ENCODE data around the gene PNPLA7.
"Not testable (repeated sequence)": the region's sequence is repeated elsewhere in the genome, so short reads cannot be mapped to it uniquely, and the experiment has no call there.

Gene PNPLA7

DNA sequence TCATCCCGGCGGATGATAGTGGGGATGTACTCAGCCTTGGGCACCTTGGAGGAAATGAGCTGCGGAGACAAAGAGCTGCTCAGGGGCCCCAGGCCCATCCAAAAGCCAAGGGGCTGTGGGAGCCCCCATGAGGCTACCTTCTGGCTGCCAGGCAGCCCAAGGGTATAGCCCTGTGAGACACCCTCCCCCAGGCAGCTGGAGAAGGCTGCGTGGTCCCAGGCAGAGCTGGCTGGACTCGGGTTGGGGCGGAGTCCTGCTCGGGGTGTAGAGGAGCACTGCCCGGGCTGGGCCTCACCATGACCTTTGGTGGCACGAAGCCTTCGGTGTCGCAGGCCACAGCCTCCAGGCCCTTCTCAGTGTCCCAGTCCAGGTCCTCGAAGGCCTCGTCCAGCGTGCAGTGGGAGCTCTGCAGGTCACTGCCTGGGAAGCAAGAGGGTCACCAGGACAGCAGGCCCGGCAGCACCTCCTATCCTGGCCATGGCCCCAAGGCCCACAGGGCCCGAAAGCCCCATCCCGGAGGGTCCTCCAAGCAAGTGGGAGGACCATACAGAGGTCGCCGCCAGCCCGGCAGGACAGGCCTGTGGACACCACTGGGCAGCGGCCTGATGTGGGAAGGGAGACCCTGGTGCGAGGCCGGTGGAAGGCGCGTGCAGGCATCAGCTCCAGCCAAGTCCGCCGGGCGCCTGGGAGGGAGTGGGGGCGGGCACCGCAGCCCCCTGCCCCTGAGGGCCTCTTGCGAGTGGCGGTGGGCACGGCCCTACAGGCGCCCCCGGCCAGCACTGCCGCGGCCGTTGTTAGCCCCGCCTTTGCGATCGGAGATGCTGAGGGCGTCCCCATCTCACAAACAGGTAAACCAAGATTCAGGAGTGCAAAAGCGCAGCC is 97.2 kb downstream of the PNPLA7 start:
- H3K79me2 ChIP-seq: no peaks in the 10 kb centered on the region
- no peak overlapping the region for H3K4me3 ChIP-seq (ENCODE audit: low read depth, low read length)
- H2AFZ ChIP-seq: no peak overlapping the region
- no peak overlapping the region for H3K27ac ChIP-seq
- H3K27me3 ChIP-seq (ENCODE audit: control insufficient read depth, insufficient read depth, low read length): no peaks in the 10 kb centered on the region
- TF ChIP-seq, protein P1, sequence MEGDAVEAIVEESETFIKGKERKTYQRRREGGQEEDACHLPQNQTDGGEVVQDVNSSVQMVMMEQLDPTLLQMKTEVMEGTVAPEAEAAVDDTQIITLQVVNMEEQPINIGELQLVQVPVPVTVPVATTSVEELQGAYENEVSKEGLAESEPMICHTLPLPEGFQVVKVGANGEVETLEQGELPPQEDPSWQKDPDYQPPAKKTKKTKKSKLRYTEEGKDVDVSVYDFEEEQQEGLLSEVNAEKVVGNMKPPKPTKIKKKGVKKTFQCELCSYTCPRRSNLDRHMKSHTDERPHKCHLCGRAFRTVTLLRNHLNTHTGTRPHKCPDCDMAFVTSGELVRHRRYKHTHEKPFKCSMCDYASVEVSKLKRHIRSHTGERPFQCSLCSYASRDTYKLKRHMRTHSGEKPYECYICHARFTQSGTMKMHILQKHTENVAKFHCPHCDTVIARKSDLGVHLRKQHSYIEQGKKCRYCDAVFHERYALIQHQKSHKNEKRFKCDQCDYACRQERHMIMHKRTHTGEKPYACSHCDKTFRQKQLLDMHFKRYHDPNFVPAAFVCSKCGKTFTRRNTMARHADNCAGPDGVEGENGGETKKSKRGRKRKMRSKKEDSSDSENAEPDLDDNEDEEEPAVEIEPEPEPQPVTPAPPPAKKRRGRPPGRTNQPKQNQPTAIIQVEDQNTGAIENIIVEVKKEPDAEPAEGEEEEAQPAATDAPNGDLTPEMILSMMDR (IDR thresholded peaks at IDR 0.05): no peak
- no peak overlapping the region for H3K4me2 ChIP-seq (ENCODE audit: low read length)
- no peak overlapping the region for H3K9ac ChIP-seq
- H3K4me1 ChIP-seq: no peaks in the 10 kb centered on the region
- H3K9me3 ChIP-seq (ENCODE audit: control insufficient read depth, low read length): no peaks in the 10 kb centered on the region
- no peaks in the 10 kb centered on the region for H3K36me3 ChIP-seq (ENCODE audit: control insufficient read depth, insufficient read depth, low read length)

DNA sequence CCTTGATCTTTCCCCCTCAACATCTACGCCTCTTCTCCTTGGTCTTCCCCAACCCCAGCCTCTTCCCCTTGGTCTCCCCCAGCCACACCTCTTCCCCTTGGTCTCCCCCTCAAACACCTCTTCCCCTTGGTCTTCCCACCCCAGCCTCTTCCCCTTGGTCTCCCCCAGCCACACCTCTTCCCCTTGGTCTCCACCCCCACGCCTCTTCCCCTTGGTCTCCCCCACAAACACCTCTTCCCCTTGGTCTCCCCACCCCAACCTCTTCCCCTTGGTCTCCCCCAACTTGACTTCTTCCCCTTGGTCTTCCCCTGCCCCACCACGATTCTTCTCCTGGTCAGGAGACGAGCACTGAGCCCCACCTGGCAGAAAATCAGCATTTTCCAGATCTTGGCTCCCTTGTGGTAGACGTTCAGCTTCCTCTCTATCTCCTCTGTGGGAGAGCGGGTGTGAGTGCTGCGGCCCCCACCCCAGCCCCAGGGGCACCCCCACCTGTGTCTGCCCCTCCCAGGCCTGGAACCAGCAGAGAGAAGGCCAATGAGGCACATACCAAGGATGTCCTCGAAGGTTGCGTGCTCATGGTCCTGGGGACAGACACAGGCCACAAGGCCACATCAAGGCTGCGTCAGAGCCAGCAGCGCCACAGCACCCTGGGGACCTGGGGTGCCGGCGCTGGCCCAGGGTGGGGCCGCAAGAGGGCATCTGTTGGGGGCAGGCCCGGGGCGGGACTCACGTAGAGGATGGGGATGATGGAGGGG is 98.0 kb downstream of the PNPLA7 start:
- no peaks in the 10 kb centered on the region for H3K36me3 ChIP-seq (ENCODE audit: control insufficient read depth, insufficient read depth, low read length)
- H3K27ac ChIP-seq: no peak overlapping the region
- no peaks in the 10 kb centered on the region for H3K9me3 ChIP-seq (ENCODE audit: control insufficient read depth, low read length)
- no peaks in the 10 kb centered on the region for H3K4me1 ChIP-seq
- H3K4me2 ChIP-seq (ENCODE audit: low read length): no peak overlapping the region
- TF ChIP-seq, protein P1 (IDR thresholded peaks at IDR 0.05): no peak
- H3K27me3 ChIP-seq (ENCODE audit: control insufficient read depth, insufficient read depth, low read length): no peaks in the 10 kb centered on the region
- H3K9ac ChIP-seq: no peak overlapping the region
- no peaks in the 10 kb centered on the region for H3K79me2 ChIP-seq
- no peak overlapping the region for H3K4me3 ChIP-seq (ENCODE audit: low read depth, low read length)
- no peak overlapping the region for H2AFZ ChIP-seq

DNA sequence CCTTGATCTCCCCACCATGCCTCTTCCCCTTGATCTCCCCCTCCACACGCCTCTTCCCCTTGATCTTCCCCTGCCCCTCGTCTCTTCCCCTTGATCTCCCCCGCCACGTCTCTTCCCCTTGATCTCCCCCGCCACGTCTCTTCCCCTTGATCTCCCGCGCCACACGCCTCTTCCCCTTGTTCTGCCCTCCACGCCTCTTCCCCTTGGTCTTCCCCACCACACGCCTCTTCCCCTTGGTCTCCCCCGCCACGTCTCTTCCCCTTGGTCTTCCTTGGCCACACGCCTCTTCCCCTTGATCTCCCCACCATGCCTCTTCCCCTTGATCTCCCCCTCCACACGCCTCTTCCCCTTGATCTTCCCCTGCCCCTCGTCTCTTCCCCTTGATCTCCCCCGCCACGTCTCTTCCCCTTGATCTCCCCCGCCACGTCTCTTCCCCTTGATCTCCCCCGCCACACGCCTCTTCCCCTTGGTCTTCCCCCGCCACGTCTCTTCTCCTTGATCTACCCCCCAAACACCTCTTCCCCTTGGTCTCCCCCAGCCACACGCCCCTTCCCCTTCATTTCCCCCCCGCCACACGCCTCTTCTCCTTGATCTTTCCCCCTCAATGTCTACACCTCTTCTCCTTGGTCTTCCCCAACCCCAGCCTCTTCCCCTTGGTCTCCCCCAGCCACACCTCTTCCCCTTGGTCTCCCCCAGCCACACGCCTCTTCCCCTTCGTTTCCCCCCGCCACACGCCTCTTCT is 98.8 kb downstream of the PNPLA7 start:
- H3K4me1 ChIP-seq; H3K27ac ChIP-seq; H3K79me2 ChIP-seq; H3K9me3 ChIP-seq (ENCODE audit: control insufficient read depth, low read length); H3K36me3 ChIP-seq (ENCODE audit: control insufficient read depth, insufficient read depth, low read length); H2AFZ ChIP-seq; H3K27me3 ChIP-seq (ENCODE audit: control insufficient read depth, insufficient read depth, low read length); H3K4me2 ChIP-seq (ENCODE audit: low read length); H3K9ac ChIP-seq; H3K4me3 ChIP-seq (ENCODE audit: low read depth, low read length): not testable (repeated sequence)

DNA sequence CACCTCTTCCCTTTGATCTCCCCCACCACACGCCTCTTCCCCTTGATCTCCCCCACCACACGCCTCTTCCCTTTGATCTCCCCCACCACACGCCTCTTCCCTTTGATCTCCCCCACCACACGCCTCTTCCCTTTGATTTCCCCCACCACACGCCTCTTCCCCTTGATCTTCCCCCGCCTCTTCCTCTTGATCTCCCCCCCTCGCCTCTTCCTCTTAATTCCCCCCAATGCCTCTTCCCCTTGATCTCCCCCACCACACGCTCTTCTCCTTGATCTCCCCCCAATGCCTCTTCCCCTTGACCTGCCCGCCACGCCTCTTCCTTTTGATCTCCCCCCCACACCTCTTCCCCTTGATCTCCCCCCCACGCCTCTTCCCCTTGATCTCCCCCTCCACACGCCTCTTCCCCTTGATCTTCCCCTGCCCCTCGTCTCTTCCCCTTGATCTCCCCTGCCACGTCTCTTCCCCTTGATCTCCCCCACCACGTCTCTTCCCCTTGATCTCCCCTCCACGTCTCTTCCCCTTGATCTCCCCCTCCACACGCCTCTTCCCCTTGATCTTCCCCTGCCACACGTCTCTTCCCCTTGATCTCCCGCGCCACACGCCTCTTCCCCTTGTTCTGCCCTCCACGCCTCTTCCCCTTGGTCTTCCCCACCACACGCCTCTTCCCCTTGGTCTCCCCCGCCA is 99.5 kb downstream of the PNPLA7 start:
- not testable (repeated sequence) for H3K4me1 ChIP-seq; H3K9ac ChIP-seq; H3K36me3 ChIP-seq (ENCODE audit: control insufficient read depth, insufficient read depth, low read length); H3K4me2 ChIP-seq (ENCODE audit: low read length); H3K9me3 ChIP-seq (ENCODE audit: control insufficient read depth, low read length); H3K27me3 ChIP-seq (ENCODE audit: control insufficient read depth, insufficient read depth, low read length); H3K79me2 ChIP-seq; H3K4me3 ChIP-seq (ENCODE audit: low read depth, low read length); H3K27ac ChIP-seq; H2AFZ ChIP-seq

DNA sequence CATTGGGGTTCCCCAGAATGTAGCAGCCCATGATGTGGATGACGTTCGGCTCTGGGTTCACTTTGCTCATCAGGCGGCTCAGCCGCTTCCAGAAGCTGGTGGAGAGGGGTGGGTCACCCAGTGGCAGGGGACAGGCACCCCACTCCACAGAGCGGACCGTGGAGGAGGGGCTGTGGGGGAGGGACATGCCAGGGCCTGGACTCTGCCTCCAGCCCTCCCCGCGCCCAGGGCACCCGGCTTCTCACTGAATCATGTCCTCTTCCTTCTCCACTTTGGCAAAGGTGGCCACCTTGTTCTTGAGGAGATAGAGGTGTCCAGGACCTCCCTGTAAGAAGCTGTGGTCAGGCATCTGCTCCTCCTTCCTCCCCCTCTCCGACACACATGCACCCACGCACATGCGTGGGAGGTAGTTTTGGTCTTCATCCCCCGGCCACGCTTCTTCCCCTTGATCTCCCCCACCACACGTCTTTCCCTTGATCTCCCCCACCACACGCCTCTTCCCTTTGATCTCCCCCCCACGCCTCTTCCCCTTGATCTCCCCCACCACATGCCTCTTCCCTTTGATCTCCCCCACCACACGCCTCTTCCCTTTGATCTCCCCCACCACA is 100.2 kb downstream of the PNPLA7 start:
- TF ChIP-seq, protein P1 (IDR thresholded peaks at IDR 0.05): no peak
- Histone ChIP-seq H3K4me1 (no peaks in the 10 kb centered on the region), H3K27ac (no peak overlapping the region)

More for the DNA sequence above, 100.2 kb downstream of the PNPLA7 start:
- H3K4me2 ChIP-seq (ENCODE audit: low read length): no peak overlapping the region
- no peak overlapping the region for H3K4me3 ChIP-seq (ENCODE audit: low read depth, low read length)
- H3K27me3 ChIP-seq (ENCODE audit: control insufficient read depth, insufficient read depth, low read length): no peaks in the 10 kb centered on the region
- H3K9me3 ChIP-seq (ENCODE audit: control insufficient read depth, low read length): no peaks in the 10 kb centered on the region
- no peak overlapping the region for H3K9ac ChIP-seq
- H3K36me3 ChIP-seq (ENCODE audit: control insufficient read depth, insufficient read depth, low read length): no peaks in the 10 kb centered on the region
- H2AFZ ChIP-seq: no peak overlapping the region
- no peaks in the 10 kb centered on the region for H3K79me2 ChIP-seq

Measured in parathyroid adenoma (tissue), 2 donors.